ENCODE data around the gene RDM1. TPM values are rescaled to one million over a fixed set of nuclear protein-coding genes. Genes with fewer than 3 reads are reported as not detected.
A peak's percentile ranks its signal among the peaks of the same experiment; 100 is the strongest.

Gene RDM1
- total and polyA plus RNA-seq, 2 donors (not counting 1 experiment from before 2014, with no cell fraction given): 0.48 to 0.83 TPM

- Histone ChIP-seq H4K20me1 (ENCODE audit: control insufficient read depth, extremely low read depth, insufficient read depth, low read length) (no peaks in the 10 kb centered on the region), H3K4me3 (replicated peaks in 1 of 4; ENCODE audit: control extremely low read depth in 1 of 4, insufficient read depth in 1 of 4, low read depth in 3 of 4, low read length in 4 of 4) (no peak overlapping the region), H3K27ac (ENCODE audit: insufficient read depth, low read length) (no peak overlapping the region), H3K9me3 (ENCODE audit: control insufficient read depth, insufficient read depth, low read depth, low read length) (no peaks in the 10 kb centered on the region), H3K4me2 (ENCODE audit: extremely low read depth, insufficient read depth, low read length) (no peak overlapping the region), H3K4me1 (ENCODE audit: control insufficient read depth, extremely low read depth, insufficient read depth, low read length) (no peaks in the 10 kb centered on the region), H3K79me2 (ENCODE audit: control insufficient read depth, insufficient read depth, low read length) (no peaks in the 10 kb centered on the region), H3K27me3 (ENCODE audit: control insufficient read depth, insufficient read depth, low read length) (no peaks in the 10 kb centered on the region), H3K36me3 (ENCODE audit: control insufficient read depth, insufficient read depth, low read length) (no peaks in the 10 kb centered on the region), H2AFZ (ENCODE audit: low read length) (no peak overlapping the region), H3K9ac (ENCODE audit: insufficient read depth, low read length) (no peak overlapping the region)
- no peak for DNase-seq (ENCODE audit: low read depth in 2 of 2)
- TF ChIP-seq CTCF (conservative IDR thresholded peaks at IDR 0.05 in 1 of 2, IDR thresholded peaks at IDR 0.05 in 1 of 2; ENCODE audit: low read depth in 1 of 2, low read length in 2 of 2): no peak
- TF ChIP-seq EZH2 (IDR thresholded peaks at IDR 0.05; ENCODE audit: low read length, missing control alignments): no peak
These were observed 23.5 kb downstream of the RDM1 start for GRCh38 chr17:35906926-35907637.

GRCh38 chr17:35906191-35906925 is 24.2 kb downstream of the RDM1 start:
- Histone ChIP-seq H3K4me3 (replicated peaks in 1 of 4; ENCODE audit: control extremely low read depth in 1 of 4, insufficient read depth in 1 of 4, low read depth in 3 of 4, low read length in 4 of 4) (no peak overlapping the region), H3K27me3 (ENCODE audit: control insufficient read depth, insufficient read depth, low read length) (no peaks in the 10 kb centered on the region), H3K9me3 (ENCODE audit: control insufficient read depth, insufficient read depth, low read depth, low read length) (no peaks in the 10 kb centered on the region), H4K20me1 (ENCODE audit: control insufficient read depth, extremely low read depth, insufficient read depth, low read length) (no peaks in the 10 kb centered on the region), H3K36me3 (ENCODE audit: control insufficient read depth, insufficient read depth, low read length) (no peaks in the 10 kb centered on the region), H3K4me2 (ENCODE audit: extremely low read depth, insufficient read depth, low read length) (no peak overlapping the region), H3K79me2 (ENCODE audit: control insufficient read depth, insufficient read depth, low read length) (no peaks in the 10 kb centered on the region), H2AFZ (ENCODE audit: low read length) (no peak overlapping the region), H3K27ac (ENCODE audit: insufficient read depth, low read length) (no peak overlapping the region), H3K9ac (ENCODE audit: insufficient read depth, low read length) (no peak overlapping the region), H3K4me1 (ENCODE audit: control insufficient read depth, extremely low read depth, insufficient read depth, low read length) (no peaks in the 10 kb centered on the region)
- DNase-seq (ENCODE audit: low read depth in 2 of 2): peak in 1 of 2 donors; percentile 21
- TF ChIP-seq EZH2 (IDR thresholded peaks at IDR 0.05; ENCODE audit: low read length, missing control alignments) (no peak), CTCF (conservative IDR thresholded peaks at IDR 0.05 in 1 of 2, IDR thresholded peaks at IDR 0.05 in 1 of 2; ENCODE audit: low read depth in 1 of 2, low read length in 2 of 2) (no peak)

GRCh38 chr17:35903451-35903850 is 27.1 kb downstream of the RDM1 start:
- no peaks in the 10 kb centered on the region for H3K9me3 ChIP-seq (ENCODE audit: control insufficient read depth, insufficient read depth, low read depth, low read length)
- DNase-seq (ENCODE audit: low read depth in 2 of 2): no peak
- no peaks in the 10 kb centered on the region for H3K27me3 ChIP-seq (ENCODE audit: control insufficient read depth, insufficient read depth, low read length)
- H3K27ac ChIP-seq (ENCODE audit: insufficient read depth, low read length): no peak overlapping the region
- no peaks in the 10 kb centered on the region for H3K36me3 ChIP-seq (ENCODE audit: control insufficient read depth, insufficient read depth, low read length)
- no peaks in the 10 kb centered on the region for H3K79me2 ChIP-seq (ENCODE audit: control insufficient read depth, insufficient read depth, low read length)
- TF ChIP-seq CTCF (conservative IDR thresholded peaks at IDR 0.05 in 1 of 2, IDR thresholded peaks at IDR 0.05 in 1 of 2; ENCODE audit: low read depth in 1 of 2, low read length in 2 of 2) (no peak), EZH2 (IDR thresholded peaks at IDR 0.05; ENCODE audit: low read length, missing control alignments) (no peak)
- no peak overlapping the region for H2AFZ ChIP-seq (ENCODE audit: low read length)
- no peaks in the 10 kb centered on the region for H4K20me1 ChIP-seq (ENCODE audit: control insufficient read depth, extremely low read depth, insufficient read depth, low read length)
- H3K4me3 ChIP-seq (replicated peaks in 1 of 4; ENCODE audit: control extremely low read depth in 1 of 4, insufficient read depth in 1 of 4, low read depth in 3 of 4, low read length in 4 of 4): no peak overlapping the region
- H3K4me1 ChIP-seq (ENCODE audit: control insufficient read depth, extremely low read depth, insufficient read depth, low read length): no peaks in the 10 kb centered on the region
- H3K9ac ChIP-seq (ENCODE audit: insufficient read depth, low read length): no peak overlapping the region
- H3K4me2 ChIP-seq (ENCODE audit: extremely low read depth, insufficient read depth, low read length): no peak overlapping the region

Data from fibroblast of lung (primary cell).